Purkinje cell (primary cell): ENCODE data around the gene HEPACAM2. TPM values are rescaled to one million over a fixed set of nuclear protein-coding genes. Genes with fewer than 3 reads are reported as not detected.

Source experiments
- polyA plus RNA-seq: library from polyadenylated mRNA; unstranded; fragments of >200 nt; fragmentation: Nextera tagmentation; gene quantifications from 2 replicates; pipeline ENCODE4 v1.2.1, GENCODE V29; 2014

The HEPACAM2 gene
- polyA plus RNA-seq, result 0.76 TPM in 1 of 2 replicates, not detected in the other

GRCh38 chr7:93226310-93226709 is at the start of gene HEPACAM2:
TSS of gene HEPACAM2 (minus strand) at chr7:93226469.

DNA sequence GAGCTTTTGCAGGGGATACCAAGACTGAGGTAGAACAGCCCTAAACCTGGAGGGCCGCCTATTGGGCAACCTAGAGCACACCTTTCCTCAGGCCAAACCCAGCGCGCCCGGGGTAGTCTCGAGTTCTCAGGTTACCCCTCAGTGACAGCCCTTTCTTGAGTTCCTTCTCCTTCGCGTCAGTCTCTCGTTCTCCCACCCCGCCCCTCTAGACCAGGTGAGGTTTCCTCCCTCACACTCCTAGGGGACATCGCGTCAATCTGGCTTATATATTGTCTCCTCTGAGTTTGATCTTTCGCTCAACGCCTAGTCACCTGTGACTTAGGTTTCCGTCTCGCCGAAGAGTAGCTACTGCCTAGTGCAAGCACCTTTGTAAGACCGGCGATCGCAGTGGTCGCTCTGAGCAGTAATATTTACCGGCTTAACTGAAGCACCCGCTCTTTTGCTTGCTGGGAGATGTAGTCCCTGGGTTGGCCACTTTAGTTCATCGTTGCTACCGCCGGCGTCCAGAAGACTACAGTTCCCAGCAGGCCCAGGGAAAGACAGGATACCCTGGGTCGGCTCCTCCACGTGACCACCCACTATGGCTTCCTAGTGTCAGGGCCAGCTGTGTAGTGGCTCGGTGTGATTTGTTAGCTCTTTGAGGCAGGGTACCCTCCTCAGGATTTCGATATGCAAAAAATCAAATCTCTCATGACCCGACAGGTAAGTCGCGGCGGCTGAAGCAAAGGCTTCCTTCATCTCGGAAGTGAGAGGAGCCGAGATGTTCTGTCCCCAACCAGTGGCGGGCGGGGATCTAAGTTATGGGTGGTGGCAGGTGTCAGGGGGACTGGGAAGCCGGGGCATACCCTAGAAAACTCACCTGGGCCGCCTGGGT is 5.8 kb upstream of the HEPACAM2 start, which contains the start of gene VPS50:
Gene VPS50, plus strand, starts transcription at position 568 of the 874 bp plus-strand sequence. Its CDS starts 102 bp downstream, at position 670.

GRCh38 chr7:93148144-93148543 is 78.1 kb downstream of the HEPACAM2 start, which contains the start of gene SAMD9L:
TSS of gene SAMD9L (minus strand) at chr7:93148385. CDS start at chr7:93135971, 12,414 bp downstream.

Other genes with a start within 250 kb of the HEPACAM2 start
- gene SAMD9, start 108.5 kb downstream of the HEPACAM2 start, polyA plus RNA-seq, result 5.2 and 5.5 TPM in 2 replicates
- gene SAMD9L, start 78.1 kb downstream of the HEPACAM2 start, polyA plus RNA-seq, result 4.4 and 9.2 TPM in 2 replicates
- 41.3 and 68.4 TPM in 2 replicates for gene VPS50, start 5.9 kb upstream of the HEPACAM2 start, polyA plus RNA-seq